Neural progenitor cell (in vitro differentiated cells): Measurements from ENCODE around the gene MYADM.

Source experiments
- CTCF ChIP-seq: fragments of 200-600 bp; sonication (generic); IDR thresholded peaks from 2 replicates; pipeline ENCODE4 v1.5.1; 2017; ENCODE audit warnings: antibody characterized with exemption, mild to moderate bottlenecking
- EZH2 ChIP-seq: fragments of 200-600 bp; sonication (generic); IDR thresholded peaks from 2 replicates; pipeline ENCODE4 v1.6.1; 2017; ENCODE audit warnings: antibody characterized with exemption, mild to moderate bottlenecking, moderate library complexity
- EZH2phosphoT487 ChIP-seq: fragments of 200-600 bp; sonication (generic); IDR thresholded peaks from 2 replicates; pipeline ENCODE4 v1.6.1; 2017; ENCODE audit warnings: antibody characterized with exemption

GRCh38 chr19:53874606-53874990 is 6.9 kb downstream of the MYADM start:
- TF ChIP-seq CTCF (no peak), EZH2 (no peak), EZH2phosphoT487 (no peak)
